Neuronal stem cell (in vitro differentiated cells): Measurements from ENCODE around the gene PHF3.

Source experiments
- DNase-seq: peaks from one replicate; pipeline ENCODE4 v3.0.0-alpha.2; 2013; ENCODE audit warnings: low spot score
- H2AFZ ChIP-seq: one replicate; pipeline ENCODE4 v1.6.1; 2013; ENCODE audit warnings: mild to moderate bottlenecking, low read length, inconsistent platforms
- H2AK5ac ChIP-seq: 2 replicates; pipeline ENCODE4 v1.6.1; 2013; ENCODE audit warnings: low read depth, mild to moderate bottlenecking, inconsistent platforms, low read length, moderate library complexity, mixed read lengths
- H2BK120ac ChIP-seq: 2 replicates; pipeline ENCODE4 v1.6.1; 2013; ENCODE audit warnings: low read depth, mild to moderate bottlenecking, inconsistent platforms, low read length, moderate library complexity, mixed read lengths
- H2BK12ac ChIP-seq: one replicate; pipeline ENCODE4 v1.6.1; 2013; ENCODE audit warnings: low read length, inconsistent platforms
- H2BK15ac ChIP-seq: 2 replicates; pipeline ENCODE4 v1.6.1; 2013; ENCODE audit warnings: mild to moderate bottlenecking, low read length, inconsistent platforms, mixed read lengths
- H2BK5ac ChIP-seq: one replicate; pipeline ENCODE4 v1.6.1; 2013; ENCODE audit warnings: inconsistent platforms, mild to moderate bottlenecking, low read length, moderate library complexity
- H3K14ac ChIP-seq: one replicate; pipeline ENCODE4 v1.6.1; 2013; ENCODE audit warnings: low read length, inconsistent platforms
- H3K18ac ChIP-seq: 2 replicates; pipeline ENCODE4 v1.6.1; 2013; ENCODE audit warnings: low read length, inconsistent platforms
- H3K23ac ChIP-seq: 2 replicates; pipeline ENCODE4 v1.6.1; 2013; ENCODE audit warnings: low read depth, mild to moderate bottlenecking, mixed read lengths, low read length, inconsistent platforms; ENCODE audit not compliant: poor library complexity
- H3K27ac ChIP-seq: replicated peaks from 3 replicates; pipeline ENCODE4 v1.5.1; 2013; ENCODE audit warnings: low read length, inconsistent platforms
- H3K27me3 ChIP-seq, 3 experiments: 2 replicates each; pipeline ENCODE4 v1.6.1; 2013; ENCODE audit warnings: low read length in 3 of 3, mild to moderate bottlenecking in 2 of 3, inconsistent platforms in 1 of 3, low read depth in 1 of 3, mixed read lengths in 1 of 3, moderate library complexity in 1 of 3; ENCODE audit not compliant: control insufficient read depth in 3 of 3, insufficient read depth in 3 of 3
- H3K36me3 ChIP-seq, 2 donors: replicated peaks in 1 of 2; 2 replicates each; pipeline ENCODE4 v1.6.1; 2013; ENCODE audit warnings: low read length in 2 of 2; ENCODE audit not compliant: control insufficient read depth in 2 of 2, insufficient read depth in 2 of 2
- H3K4ac ChIP-seq: 2 replicates; pipeline ENCODE4 v1.6.1; 2013; ENCODE audit warnings: inconsistent platforms, mild to moderate bottlenecking, low read length, moderate library complexity
- H3K4me1 ChIP-seq, 2 donors: 1 replicate in 1 of 2; 2 replicates in 1 of 2; pipeline ENCODE4 v1.6.1; 2013; ENCODE audit warnings: low read length in 2 of 2, low read depth in 1 of 2; ENCODE audit not compliant: control insufficient read depth in 2 of 2, insufficient read depth in 1 of 2
- H3K4me2 ChIP-seq: one replicate; pipeline ENCODE4 v1.6.1; 2013; ENCODE audit warnings: mild to moderate bottlenecking, low read length, inconsistent platforms; ENCODE audit not compliant: insufficient read depth, poor library complexity, severe bottlenecking
- H3K4me3 ChIP-seq, 2 donors: 2 replicates each; pipeline ENCODE4 v1.5.1; 2013; ENCODE audit warnings: low read length in 2 of 2, mild to moderate bottlenecking in 2 of 2, inconsistent platforms in 1 of 2, moderate library complexity in 1 of 2
- H3K79me1 ChIP-seq: one replicate; pipeline ENCODE4 v1.6.1; 2013; ENCODE audit warnings: low read depth, mild to moderate bottlenecking, inconsistent platforms, low read length, moderate library complexity
- H3K9ac ChIP-seq: one replicate; pipeline ENCODE4 v1.6.1; 2013; ENCODE audit warnings: mild to moderate bottlenecking, low read depth, low read length, inconsistent platforms; ENCODE audit not compliant: poor library complexity
- H3K9me3 ChIP-seq, 2 donors: replicated peaks in 1 of 2; 2 replicates each; pipeline versions ENCODE3 to v1.6.1; 2013; ENCODE audit warnings: low read length in 2 of 2, mild to moderate bottlenecking in 2 of 2, inconsistent platforms in 1 of 2, low read depth in 1 of 2, mixed read lengths in 1 of 2, moderate library complexity in 1 of 2; ENCODE audit not compliant: control insufficient read depth in 2 of 2, insufficient read depth in 1 of 2
- H4K8ac ChIP-seq: one replicate; pipeline ENCODE4 v1.6.1; 2013; ENCODE audit warnings: low read depth, mild to moderate bottlenecking, inconsistent platforms, low read length, moderate library complexity
- H4K91ac ChIP-seq: one replicate; pipeline ENCODE4 v1.6.1; 2013; ENCODE audit warnings: low read length, low read depth, mild to moderate bottlenecking, inconsistent platforms; ENCODE audit not compliant: poor library complexity
- WGBS, 2 donors: extraction: QIAGEN DNeasy Blood & Tissue Kit; methylation state at CpG; one replicate each; pipeline ENCODE4 v1.1.7; 2013; ENCODE audit warnings: missing lambda C conversion rate in 2 of 2, mixed read lengths in 1 of 2; ENCODE audit not compliant: insufficient read length in 2 of 2, insufficient replicate concordance in 1 of 2; ENCODE audit errors: extremely low coverage in 2 of 2; 5-methylcytosine and 5-hydroxymethylcytosine counted together

PHF3 gene

DNA sequence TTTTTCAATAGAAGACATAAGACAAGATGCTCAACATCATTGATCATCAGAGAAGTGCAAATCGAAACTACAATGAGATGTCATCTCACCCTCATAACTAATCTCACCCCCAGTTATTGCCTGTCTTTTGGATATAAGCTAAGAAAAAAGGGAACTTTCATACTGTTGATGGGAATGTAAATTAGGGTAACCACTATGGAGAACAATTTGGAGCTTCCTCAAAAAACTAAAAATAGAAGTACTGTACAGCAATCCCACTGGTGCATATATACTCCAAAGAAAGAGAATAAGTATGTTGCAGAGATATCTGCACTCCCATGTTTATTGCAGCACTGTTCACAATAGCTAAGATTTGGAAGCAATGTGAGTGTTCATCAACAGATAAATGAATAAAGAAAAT, 26.4 kb upstream of the PHF3 start:
- Histone ChIP-seq H3K27ac (no peak overlapping the region), H2BK12ac (no peak overlapping the region), H3K4ac (no peak overlapping the region), H2BK5ac (no peak overlapping the region), H3K27me3 (no peaks in the 10 kb centered on the region), H3K9ac (no peak overlapping the region), H3K23ac (no peak overlapping the region), H3K4me1 (no peaks in the 10 kb centered on the region), H3K18ac (no peak overlapping the region), H3K4me3 (no peak overlapping the region), H3K9me3 (no peaks in the 10 kb centered on the region), H4K91ac (no peak overlapping the region), H3K79me1 (no peaks in the 10 kb centered on the region), H3K14ac (no peak overlapping the region), H3K4me2 (no peak overlapping the region), H2AFZ (no peak overlapping the region), H3K36me3 (no peaks in the 10 kb centered on the region), H2BK120ac (no peak overlapping the region), H2AK5ac (no peak overlapping the region), H4K8ac (no peak overlapping the region), H2BK15ac (no peak overlapping the region)
- WGBS, 2 donors: no CpG with 5 or more reads among the region's 1 CpG
- no peak for DNase-seq

GRCh38 chr6:63610944-63611343, 24.7 kb upstream of the PHF3 start:
- H2BK15ac ChIP-seq: no peak overlapping the region
- no peaks in the 10 kb centered on the region for H3K9me3 ChIP-seq
- peaks cover 0 to under 1% of the 10 kb centered on the region in 2 donors for H3K4me1 ChIP-seq
- no peaks in the 10 kb centered on the region for H3K79me1 ChIP-seq
- WGBS, 2 donors: no CpG with 5 or more reads among the region's 1 CpG
- H4K91ac ChIP-seq: no peak overlapping the region
- H3K9ac ChIP-seq: no peak overlapping the region
- H3K4me2 ChIP-seq: no peak overlapping the region
- no peak overlapping the region for H4K8ac ChIP-seq
- H3K14ac ChIP-seq: no peak overlapping the region
- H3K27ac ChIP-seq: no peak overlapping the region
- H3K23ac ChIP-seq: no peak overlapping the region
- no peak overlapping the region for H3K4ac ChIP-seq
- H2AFZ ChIP-seq: no peak overlapping the region
- H2BK120ac ChIP-seq: no peak overlapping the region
- no peak overlapping the region for H2AK5ac ChIP-seq
- DNase-seq: no peak
- H2BK12ac ChIP-seq: no peak overlapping the region
- H3K4me3 ChIP-seq: no peak overlapping the region
- no peak overlapping the region for H3K18ac ChIP-seq
- no peaks in the 10 kb centered on the region for H3K27me3 ChIP-seq
- no peak overlapping the region for H2BK5ac ChIP-seq
- no peaks in the 10 kb centered on the region for H3K36me3 ChIP-seq

GRCh38 chr6:63611560-63611959, 24.0 kb upstream of the PHF3 start:
- no peak overlapping the region for H3K4ac ChIP-seq
- no peaks in the 10 kb centered on the region for H3K27me3 ChIP-seq
- H2BK12ac ChIP-seq: no peak overlapping the region
- no peak overlapping the region for H3K18ac ChIP-seq
- H4K8ac ChIP-seq: no peak overlapping the region
- H2AFZ ChIP-seq: no peak overlapping the region
- no peak overlapping the region for H3K14ac ChIP-seq
- peaks cover 0 to 4% of the 10 kb centered on the region in 2 donors for H3K4me1 ChIP-seq
- H3K9ac ChIP-seq: no peak overlapping the region
- H2AK5ac ChIP-seq: no peak overlapping the region
- no peak overlapping the region for H4K91ac ChIP-seq
- no peaks in the 10 kb centered on the region for H3K79me1 ChIP-seq
- no peaks in the 10 kb centered on the region for H3K9me3 ChIP-seq
- DNase-seq: no peak
- no peak overlapping the region for H3K23ac ChIP-seq
- H3K4me3 ChIP-seq: no peak overlapping the region
- WGBS, 2 donors: no CpG with 5 or more reads among the region's 1 CpG
- no peaks in the 10 kb centered on the region for H3K36me3 ChIP-seq
- H3K27ac ChIP-seq: no peak overlapping the region
- no peak overlapping the region for H2BK15ac ChIP-seq
- no peak overlapping the region for H2BK5ac ChIP-seq
- no peak overlapping the region for H2BK120ac ChIP-seq
- no peak overlapping the region for H3K4me2 ChIP-seq

DNA sequence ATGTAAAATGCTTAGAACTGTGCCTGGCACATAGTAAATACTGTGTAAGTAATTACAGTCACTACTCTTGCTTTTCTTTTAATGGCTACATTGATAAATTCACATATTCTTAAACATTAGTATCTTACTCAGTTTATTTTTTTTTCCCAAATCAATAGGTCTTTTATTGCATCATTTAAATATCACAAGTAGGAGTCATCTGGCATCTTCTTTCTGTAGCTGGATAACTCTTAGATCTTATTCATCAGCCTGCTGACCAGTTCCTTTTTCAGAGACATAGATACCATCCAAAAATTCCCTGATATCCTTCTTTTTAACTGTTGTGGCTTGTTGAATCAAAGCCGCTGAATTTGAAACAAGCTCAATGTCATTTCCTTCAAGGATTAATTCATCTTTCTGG, 20.0 kb upstream of the PHF3 start:
- H3K36me3 ChIP-seq: no peaks in the 10 kb centered on the region
- WGBS, 2 donors: no CpG with 5 or more reads among the region's 1 CpG

More for the DNA sequence above, 20.0 kb upstream of the PHF3 start:
- H2BK12ac ChIP-seq: no peak overlapping the region
- H3K79me1 ChIP-seq: no peaks in the 10 kb centered on the region
- no peak overlapping the region for H3K27ac ChIP-seq
- no peak overlapping the region for H3K4me3 ChIP-seq
- no peak overlapping the region for H4K8ac ChIP-seq
- H3K14ac ChIP-seq: no peak overlapping the region
- H2AK5ac ChIP-seq: no peak overlapping the region
- H3K4me1 ChIP-seq: peaks cover 0 to 4% of the 10 kb centered on the region in 2 donors
- no peak overlapping the region for H3K9ac ChIP-seq
- no peaks in the 10 kb centered on the region for H3K27me3 ChIP-seq
- no peak overlapping the region for H3K23ac ChIP-seq
- no peak overlapping the region for H4K91ac ChIP-seq
- H3K4me2 ChIP-seq: no peak overlapping the region
- no peaks in the 10 kb centered on the region for H3K9me3 ChIP-seq
- H2BK120ac ChIP-seq: no peak overlapping the region
- no peak overlapping the region for H2BK5ac ChIP-seq
- no peak overlapping the region for H2BK15ac ChIP-seq
- H3K18ac ChIP-seq: no peak overlapping the region
- peak overlapping the region; percentile 51 for H2AFZ ChIP-seq
- DNase-seq: no peak
- no peak overlapping the region for H3K4ac ChIP-seq
